ENCODE data around the gene ABCA13.

DNA sequence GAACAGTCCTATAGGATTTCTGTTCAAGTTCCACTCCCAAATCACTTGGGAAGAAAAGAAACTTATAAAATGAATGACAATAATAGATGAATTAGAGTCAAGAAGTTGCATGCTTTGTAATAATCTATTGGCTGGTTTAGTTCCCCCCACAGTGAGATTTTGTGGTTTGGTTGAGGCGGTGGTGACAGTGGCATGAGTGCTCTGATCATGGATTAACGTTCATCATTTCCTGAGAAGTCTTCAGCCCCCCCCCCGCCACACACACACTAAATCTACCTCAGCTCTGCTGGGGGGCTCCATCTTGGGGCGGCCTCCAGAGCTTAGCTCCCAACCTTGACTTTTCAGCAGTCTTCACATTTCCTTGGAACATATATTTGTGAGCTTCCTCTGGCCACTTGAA lies 121.7 kb downstream of the ABCA13 start:
- TF ChIP-seq POLR2AphosphoS5 (IDR thresholded peaks at IDR 0.05) (no peak), CTCF (IDR thresholded peaks at IDR 0.05) (no peak), POLR2A (IDR thresholded peaks at IDR 0.05) (no peak), EP300 (IDR thresholded peaks at IDR 0.05) (no peak)

All from gastroesophageal sphincter (tissue), 3 donors.